Hindlimb muscle (tissue), 1 donor: ENCODE data around the gene AMBRA1. TPM values are rescaled to one million over a fixed set of nuclear protein-coding genes. Genes with fewer than 3 reads are reported as not detected.

Source experiments
- DNase-seq: peaks from one replicate; pipeline ENCODE4 v3.0.0-alpha.2; 2013
- polyA plus RNA-seq: library from polyadenylated mRNA; unstranded; fragments of 120-200 nt; gene quantifications from one replicate; pipeline ENCODE4 v1.2.1, GENCODE V29; 2013; ENCODE audit not compliant: insufficient read length

Gene AMBRA1
- polyA plus RNA-seq, 1 donor, result 15.1 TPM

DNA sequence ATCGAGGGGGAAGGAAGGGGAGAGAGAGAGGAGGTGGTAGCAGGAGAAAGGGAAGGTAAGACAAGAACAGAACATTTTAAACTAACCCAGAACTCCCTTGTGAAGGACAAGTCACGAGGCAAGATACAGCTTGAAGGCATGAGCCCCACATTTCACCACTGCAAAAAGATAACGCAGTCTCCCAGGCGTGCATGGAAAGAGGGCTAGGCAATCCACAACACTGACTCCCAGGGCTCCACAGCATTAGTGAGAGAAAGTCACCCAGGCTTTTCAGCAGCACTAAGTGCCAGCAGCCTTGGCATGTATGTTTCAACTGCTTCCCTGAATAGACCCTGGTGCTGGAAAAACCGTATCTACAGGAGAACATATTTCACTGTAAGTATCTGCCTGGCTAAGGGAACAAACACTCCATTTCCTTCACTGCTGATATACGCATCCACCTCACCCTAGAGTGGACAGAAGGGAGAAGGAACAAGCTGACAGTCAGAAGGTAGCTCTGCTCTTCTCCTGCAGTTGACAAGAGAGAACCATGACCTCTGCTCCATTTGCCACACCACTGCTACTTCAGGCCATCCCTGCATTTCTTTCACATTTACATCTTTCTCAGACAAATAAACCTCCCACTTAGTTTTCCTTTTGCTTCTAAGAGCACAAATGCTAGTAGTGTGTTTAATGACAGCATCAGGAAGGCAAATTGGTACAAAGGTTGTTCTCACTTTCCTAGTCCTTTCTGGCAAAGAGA is 87.9 kb downstream of the AMBRA1 start:
- no peak for DNase-seq

DNA sequence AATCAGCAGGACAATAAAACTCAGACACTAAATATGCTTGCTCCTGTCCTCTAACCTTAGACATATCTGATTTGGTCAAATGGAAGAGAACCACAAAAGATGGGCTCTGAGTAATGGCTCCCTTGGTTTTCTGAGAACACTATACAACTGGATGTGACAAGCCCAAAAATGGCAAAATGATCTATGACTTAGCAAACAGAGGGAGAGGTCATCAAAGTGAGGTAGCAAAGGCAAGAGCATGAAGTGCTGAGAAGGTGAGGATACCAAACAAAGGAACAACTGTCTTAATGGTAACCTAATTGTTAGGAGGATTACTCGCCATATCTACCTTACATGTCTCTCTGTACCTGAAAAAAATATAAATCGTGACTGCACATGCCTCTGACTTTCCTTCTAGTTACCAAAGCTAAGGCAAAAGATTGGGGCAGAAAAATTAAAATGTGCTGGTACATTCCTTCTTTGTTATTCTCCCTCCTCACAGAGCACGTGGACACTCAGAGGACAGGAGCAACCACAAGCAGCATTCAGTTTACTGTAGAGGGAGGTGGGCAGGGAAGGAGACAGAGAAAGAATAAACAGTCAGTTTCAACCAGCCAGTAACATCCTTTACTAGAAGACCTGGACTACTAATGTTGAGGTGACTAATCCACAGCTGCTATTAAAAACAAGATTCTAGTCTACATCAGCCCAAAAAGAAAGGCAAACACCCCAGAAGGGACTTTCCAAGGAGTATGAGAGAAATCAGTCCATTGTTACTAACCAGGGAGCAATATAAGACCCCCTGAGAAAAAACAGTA is 88.8 kb downstream of the AMBRA1 start:
- no peak for DNase-seq

DNA sequence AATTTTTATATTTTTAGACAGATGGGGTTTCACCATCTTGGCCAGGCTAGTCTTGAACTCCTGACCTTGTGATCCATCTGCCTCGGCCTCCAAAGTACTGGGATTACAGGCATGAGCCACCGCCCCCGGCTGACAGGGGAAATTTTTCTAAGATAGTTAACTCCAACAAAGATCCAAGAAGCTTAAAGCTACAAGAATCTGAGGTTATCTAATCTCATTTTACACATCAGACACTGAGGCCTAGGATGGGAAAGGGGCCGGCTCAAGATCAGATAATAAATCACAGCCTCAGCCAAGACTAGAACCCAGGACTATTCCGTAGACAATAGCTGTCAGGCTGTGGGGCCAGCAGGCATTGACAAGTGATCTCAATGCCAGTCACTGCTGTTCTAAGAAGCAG is 94.0 kb downstream of the AMBRA1 start:
- DNase-seq, result no peak

DNA sequence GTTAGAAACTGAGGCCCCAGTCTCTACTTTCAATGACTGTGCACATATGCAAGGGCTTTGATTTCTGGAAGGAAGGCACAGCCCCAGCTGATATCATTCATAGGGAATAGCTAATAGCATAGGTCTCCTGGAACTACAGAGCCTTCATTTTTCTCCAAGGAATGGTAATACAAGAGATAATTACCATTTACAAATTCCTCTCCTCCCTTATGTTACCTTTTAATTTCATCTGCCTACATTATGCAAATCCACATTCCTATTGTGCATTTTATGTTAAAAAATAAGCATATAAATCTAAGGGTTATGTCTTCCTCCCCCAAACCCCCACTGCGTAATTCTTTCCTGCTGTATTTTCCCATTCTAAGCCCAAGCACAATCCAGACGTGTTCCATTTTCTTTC is 94.9 kb downstream of the AMBRA1 start:
- DNase-seq, result no peak

DNA sequence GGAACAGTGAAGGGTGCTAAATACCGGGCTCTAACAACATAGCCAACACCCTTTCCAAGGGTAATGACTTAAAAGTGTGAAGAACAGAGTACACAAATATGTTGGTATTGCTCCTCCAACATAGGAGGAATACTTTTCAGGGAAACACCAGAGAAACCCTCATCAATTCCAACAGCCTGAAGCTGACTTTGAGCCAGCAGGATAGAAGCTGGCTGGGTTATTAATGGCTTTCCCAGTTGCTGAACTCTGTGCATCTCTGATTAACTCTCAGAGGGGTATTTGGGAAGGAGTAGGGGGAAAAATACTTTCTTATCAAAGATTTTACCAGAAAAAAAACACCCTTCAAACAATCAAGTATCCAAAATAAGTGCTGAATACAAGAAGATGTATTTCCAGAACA is 95.6 kb downstream of the AMBRA1 start:
- peak; percentile 33 for DNase-seq

DNA sequence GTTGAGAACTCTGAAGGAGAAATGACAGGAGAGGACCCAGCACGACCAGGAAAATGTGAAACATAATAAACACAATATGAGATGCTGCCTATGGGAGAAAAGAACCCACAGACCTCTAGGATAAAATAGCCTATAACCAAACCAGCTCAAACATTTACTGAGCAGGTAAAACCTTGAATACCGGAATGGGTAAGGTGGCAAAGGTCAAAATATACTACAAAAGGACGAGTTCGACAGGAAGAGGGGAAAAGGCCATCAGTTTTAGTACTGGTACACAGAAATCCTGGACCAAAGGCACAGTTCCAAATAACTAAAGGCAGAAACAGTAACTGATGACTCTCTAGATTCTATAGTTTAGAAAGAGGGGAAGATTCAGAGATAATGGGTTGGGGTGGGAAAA is 96.3 kb downstream of the AMBRA1 start:
- DNase-seq, result no peak

DNA sequence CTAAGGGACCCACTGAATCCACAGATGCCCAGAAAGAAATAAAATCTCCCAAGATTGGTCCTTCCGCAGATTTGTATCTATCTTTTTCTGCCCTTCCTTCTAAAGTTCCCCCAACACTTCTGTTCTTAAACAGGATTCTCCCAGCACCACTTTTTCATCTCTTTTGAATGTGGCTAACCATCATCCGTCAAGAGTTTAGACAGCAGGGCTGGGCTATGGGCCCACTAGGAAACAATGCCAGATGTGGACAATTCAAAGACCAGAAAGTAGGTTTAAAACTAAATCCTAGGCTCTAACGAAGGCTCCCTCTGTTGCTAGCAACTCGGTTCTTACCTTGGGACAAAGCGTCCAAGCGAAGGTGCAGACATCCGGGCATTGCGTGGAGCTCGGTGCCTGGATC is 100.0 kb downstream of the AMBRA1 start:
- no peak for DNase-seq

DNA sequence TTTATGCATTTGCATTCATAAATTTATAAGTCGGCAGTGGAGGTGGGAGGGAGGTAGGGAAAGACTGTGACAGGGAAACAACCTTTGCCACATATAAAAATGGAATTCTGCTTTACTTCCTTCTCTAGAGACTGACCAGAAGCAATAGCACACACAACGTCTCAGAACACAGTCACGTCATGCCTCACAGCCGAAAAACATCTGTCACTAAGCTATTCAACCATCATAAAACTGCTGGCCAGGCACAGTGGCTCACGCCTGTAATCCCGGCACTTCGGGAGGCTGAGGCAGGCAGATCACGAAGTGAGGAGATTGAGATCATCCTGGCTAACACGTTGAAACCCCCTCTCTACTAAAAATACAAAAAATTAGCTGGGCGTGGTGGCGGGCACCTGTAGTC is 101.3 kb downstream of the AMBRA1 start:
- DNase-seq, result peak; percentile 15

DNA sequence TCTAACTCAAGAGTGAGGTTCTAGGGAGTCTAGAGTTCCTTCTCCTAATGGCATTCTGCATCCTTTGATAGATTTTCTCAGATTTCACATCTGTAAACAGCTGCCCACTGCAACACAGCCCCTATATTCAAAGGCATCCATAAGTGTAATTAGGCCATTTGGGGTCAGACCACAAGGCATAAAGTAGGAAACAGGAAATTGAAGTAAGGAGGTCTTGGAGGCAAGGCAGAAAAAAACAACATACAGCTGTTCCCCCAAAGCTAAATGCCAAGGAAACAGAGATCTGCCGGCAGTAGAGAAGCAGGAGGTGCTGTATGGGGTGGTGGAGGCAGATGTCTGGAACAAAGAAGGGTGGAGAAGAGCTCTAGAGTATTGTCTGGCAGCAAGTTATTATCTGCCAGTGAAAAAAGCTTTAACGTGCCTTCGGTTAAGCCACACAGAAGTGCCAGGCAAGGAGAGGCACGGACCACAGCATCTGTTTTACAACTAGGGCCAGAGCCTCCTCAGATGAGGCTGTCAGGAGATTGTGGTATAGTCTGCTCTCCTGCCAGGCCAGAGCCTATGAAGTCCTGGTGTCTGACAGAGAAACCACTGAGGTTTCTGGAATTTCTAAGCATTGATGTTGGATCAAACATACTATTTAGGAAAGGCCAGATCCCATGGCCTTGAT is 102.0 kb downstream of the AMBRA1 start:
- no peak for DNase-seq

DNA sequence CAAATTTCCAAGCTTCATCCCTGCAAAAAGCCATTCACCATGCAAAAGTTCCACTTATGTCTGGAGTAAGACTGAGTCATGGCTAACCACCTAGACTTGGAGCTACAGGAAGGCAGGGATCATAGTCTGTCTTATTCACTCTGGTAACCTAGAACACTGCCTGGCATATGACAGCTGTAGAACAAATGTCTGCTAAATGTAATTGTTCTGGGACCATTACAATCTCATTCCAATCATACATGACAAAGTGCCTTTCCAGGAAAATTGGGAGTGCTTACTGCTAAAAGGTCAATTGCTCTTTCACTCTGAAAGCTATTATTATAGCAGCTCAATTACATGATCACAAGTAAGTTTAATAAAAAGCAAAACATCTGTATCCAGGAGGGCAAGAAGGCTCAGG is 103.2 kb downstream of the AMBRA1 start:
- no peak for DNase-seq

DNA sequence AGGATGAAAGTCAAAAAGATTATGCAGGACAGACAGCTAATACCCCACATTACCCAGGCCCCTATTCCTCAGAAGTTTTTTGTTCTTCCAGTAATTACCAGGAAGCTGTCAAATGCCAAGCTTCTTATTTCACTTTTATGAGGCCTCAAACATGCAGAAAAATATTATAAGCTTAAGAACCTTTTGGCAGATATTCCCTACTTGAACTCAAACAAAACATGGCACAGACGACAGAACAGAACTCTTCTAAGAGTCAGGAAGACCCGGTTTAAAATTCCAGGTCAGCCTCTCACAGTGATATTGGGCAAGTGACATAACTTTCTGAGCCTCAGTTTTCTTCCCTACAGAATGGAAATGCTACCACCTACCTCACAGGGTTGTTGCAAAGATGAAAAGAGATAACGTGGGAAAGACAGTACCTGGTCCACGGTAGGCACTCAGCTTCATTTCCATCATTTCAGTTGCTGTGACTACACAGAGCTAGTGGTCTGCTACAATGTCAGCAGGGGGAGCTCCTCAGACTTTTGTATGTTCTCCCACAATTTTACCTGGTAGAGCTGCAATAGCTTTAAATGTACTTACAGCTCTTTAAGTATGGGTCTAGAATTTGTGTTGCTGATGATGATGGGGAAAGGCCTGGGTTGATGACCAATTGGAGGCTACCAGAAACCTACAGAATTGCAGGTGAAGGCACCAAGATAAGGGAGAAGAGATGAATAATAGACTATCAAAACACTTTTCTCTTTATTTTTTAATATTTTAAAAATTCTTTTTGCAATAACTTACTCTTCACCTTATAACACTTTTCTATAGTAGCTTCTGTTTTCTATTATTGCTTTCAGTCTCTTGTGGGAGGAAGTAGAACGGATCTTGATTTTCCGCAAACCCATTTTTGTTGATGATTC is 103.9 kb downstream of the AMBRA1 start:
- DNase-seq, result no peak

DNA sequence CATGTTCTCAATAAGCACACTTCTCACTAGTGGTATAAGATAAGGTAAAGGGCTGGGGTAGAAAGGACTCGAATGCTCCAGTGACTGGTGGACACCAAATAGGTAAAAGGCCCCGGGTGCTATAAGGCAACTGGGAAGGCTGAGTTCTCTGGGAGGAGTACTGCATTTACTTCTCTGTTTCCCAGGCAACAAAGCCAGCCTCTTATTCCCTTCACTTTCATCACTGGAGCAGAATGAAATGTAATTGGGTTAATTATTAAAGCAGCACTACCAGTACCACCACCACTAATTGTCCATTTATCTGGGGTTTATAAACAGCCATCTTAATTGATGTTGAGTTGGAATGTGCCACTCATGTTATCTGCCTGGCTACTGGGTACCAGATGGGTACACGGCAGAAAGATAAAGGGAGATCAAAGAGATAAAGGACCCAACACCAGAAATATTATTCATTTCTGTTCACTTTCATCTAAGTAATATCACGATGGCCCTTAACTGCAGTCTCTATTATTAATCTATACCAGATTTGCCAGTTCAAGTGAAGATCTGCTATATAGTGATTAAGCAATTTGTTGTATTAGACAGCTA is 107.9 kb downstream of the AMBRA1 start:
- DNase-seq, result no peak

DNA sequence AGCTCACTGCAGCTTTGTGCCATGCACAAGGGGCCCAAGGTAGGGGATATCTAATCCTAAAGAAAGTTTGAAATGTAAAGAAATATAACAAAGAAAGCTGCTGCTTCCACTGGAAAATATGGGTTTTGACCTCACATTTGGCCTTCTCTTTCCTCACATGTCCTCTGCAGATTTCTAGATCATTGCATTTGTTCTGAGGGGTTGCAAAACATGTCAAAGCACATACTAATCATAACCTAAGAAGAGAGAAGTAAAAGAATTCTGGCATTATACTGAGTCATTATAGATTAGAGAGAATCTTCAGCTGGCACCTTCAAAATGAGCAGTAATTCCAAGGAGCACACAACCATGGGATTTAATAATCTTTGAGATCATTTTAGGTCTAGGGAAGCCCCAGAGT is 109.7 kb downstream of the AMBRA1 start:
- no peak for DNase-seq

DNA sequence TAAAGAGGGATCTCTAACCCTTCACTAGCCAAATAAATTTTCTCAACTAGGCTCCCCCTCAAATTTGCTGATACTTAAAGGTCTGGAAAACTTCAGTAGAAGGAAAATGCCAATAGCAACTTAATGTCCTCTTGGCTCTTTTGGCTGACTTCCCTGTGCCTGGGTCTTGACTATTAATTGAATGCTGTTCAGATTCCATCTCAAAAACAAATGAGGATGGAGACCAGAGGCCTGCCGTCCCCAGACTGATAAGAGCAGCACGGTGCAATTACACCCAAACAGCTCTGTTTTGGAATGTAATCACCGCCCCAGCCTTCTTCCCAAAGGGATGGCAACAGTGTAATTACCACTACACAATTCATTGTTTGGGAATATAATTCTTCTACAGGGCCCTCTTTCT is 112.9 kb downstream of the AMBRA1 start:
- DNase-seq, result no peak

DNA sequence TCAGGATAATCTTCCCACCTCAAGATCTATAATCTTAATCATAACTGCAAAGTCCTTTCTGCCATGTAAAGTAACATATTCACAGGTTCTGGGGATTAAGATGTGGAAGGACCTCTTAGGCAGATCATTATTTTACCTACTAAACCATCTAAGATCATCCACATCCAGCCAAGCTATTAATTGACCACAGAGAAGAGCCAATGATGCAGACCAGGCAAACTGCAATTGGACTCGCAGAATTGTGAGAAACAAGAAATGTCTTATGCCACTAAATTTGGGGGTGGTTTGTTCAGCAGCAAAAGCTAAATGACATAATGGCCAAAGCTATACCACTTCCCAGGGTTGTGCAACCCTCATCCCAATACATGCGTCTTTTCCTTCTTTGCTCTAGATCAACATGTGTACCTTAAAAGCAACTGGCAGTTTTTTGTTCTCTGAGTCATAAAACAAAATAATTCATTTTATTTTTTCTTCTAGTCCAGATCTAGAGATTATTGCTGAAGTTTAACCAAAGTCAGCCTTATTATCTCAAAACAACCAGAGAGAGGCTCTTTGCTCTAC is 113.6 kb downstream of the AMBRA1 start:
- DNase-seq, result no peak

DNA sequence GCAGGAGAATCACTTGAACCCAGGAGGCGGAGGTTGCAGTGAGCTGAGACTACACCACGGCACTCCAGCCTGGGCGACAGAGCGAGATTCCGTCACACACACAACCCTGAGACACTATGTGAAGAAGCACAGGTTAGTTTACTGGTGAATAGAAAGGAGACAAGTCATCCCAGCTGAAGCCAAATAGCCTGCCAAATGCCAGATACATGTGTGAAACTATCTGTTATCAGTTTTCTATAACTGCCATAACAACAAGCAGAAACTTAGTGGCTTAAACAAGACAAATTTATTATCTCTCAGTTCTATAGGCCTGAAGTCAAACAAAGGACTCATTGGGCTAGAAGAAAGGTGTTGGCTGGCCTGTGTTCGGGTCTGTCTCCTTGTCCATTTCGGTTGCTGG is 114.2 kb downstream of the AMBRA1 start:
- no peak for DNase-seq

DNA sequence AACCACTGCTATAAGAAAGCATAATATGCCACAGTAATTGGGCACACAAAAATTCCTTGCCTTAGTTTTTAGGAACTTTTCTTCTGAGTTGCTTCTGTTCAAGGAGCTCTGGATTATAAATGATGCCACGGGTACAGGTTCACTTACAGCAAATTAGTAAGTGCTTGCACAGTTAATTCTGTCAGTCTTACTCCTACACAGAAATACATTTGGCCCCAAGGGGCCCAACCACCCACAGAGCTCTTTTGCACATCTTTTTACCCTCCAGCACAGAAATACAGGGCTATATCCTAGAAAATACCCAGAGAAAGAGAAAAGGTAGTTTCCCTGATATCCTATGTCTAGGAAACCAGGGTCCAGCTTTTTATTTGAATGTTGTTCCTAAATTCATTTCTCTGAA is 115.6 kb downstream of the AMBRA1 start:
- no peak for DNase-seq

DNA sequence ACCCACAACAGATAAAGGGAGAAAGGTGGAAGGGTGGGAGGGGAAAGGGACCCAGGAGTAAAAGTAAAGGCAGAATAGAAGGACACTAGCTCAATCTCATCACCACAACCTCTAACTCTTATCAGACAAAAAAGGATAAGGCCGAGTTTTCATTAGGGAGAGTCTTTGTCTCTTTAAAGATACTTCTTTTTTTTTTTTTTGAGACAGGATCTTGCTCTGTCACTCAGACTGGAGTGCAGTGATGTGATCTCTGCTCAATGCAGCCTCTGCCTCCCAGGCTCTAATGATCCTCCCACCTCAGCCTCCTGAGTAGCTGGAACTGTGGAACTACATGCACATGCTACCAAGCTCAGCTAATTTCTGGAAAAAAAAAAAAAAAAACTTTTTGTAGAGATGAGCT is 116.7 kb downstream of the AMBRA1 start:
- DNase-seq, result no peak

DNA sequence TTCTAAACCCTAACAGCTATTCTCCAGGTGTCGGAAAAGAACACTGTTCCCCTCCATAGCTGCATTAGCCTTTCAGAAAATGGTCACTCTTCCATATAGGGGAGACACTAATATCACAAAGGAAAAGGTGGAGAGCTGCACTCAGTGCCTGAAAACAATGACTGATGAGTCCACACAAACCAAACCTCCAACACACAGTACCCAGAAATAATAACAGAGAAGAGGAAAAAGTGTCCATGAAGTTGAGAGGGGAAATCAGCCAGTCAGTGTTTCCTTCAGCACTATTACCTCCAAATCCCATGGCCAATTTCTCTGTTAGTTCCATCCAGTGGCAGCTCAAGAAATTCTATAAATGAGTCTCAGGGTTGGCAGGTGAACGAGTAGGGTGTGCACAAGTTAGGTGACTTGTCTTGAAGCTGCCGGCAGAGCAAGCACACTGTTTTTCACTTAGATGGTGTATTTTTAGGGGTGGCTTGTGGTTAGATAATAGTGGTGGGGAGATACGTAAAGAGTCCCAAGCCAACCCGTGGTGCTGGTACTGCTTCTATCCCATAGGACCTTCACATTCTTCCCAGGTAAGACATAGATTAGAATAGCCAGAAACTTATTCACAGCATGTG is 117.8 kb downstream of the AMBRA1 start:
- no peak for DNase-seq

DNA sequence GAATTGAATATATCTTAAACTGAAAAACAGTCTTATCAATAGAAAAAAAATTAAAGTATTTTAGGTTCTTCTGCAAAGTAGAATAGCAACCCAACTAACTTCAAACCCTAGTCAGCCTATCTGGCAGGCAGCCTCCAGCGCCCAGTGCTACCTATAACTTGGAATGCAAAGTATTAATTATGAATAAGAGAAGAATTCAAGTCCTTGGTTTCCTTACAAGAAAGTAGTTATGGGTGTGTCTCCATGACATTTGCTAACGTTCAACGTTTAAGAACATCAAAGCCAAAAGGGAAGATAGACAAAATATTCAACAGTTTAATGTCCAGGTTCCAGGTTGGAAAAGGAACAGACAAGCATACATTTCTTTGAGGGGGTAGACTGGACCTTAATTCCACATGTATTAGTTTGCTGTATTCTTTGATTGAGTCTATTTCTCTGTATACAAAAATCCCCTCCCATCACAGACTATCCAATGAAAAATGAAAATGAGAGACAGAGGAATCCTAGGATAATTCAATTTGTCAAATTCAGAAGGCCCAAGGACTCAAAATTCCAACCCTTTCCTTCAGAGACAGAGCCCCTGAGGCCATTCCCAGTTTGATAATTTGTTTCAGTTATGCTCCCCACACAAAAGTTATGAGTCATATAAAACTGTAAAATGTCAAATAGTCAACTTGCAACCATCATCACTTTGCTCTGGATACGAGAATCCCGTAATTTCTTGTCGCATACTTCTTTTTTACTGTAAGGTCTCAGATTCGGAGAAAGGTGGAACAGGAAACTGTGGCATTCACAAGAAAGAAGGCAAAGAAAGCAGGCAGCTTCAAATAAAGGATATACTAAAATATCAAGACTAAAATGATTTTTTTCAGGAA is 118.5 kb downstream of the AMBRA1 start:
- no peak for DNase-seq

DNA sequence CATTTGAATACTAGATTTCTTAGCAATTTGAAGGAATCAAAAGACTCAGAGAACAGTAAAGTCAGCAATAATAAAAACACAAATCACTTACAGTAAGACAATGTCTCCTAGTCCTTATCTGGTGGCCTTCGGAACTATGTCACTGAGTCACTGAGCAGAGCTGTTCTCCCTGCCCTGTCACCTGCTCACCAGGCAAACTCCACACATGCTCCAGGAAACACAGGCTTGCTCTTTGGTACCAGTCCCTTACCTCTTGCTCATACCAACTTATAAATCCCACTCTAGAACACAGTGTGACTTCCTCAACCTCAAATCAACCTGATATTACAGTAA is 121.2 kb downstream of the AMBRA1 start:
- DNase-seq, result no peak
